DMS153 (cell line): ENCODE measurements around the gene MAN1C1.
A peak's percentile ranks its signal among the peaks of the same experiment; 100 is the strongest.

Experiments used
- DNase-seq: peaks from one replicate; lab custom pipeline; 2025; lab: John Stamatoyannopoulos, UW

Gene MAN1C1

GRCh38 chr1:25782608-25783201 is 166.1 kb downstream of the MAN1C1 start:
- peak; percentile 41 for DNase-seq

GRCh38 chr1:25784575-25785051 is 168.0 kb downstream of the MAN1C1 start:
- no peak for DNase-seq

- no peak for DNase-seq
Measured at GRCh38 chr1:25785333-25786067, 168.9 kb downstream of the MAN1C1 start.

GRCh38 chr1:25786887-25787759 is 170.5 kb downstream of the MAN1C1 start:
- no peak for DNase-seq

GRCh38 chr1:25787760-25788166 is 171.2 kb downstream of the MAN1C1 start:
- no peak for DNase-seq

GRCh38 chr1:25790472-25790871 is 173.9 kb downstream of the MAN1C1 start:
- DNase-seq = no peak

GRCh38 chr1:25792115-25792514 is 175.5 kb downstream of the MAN1C1 start:
- no peak for DNase-seq

GRCh38 chr1:25793585-25794170 is 177.1 kb downstream of the MAN1C1 start:
- no peak for DNase-seq

GRCh38 chr1:25794325-25794724 is 177.7 kb downstream of the MAN1C1 start:
- no peak for DNase-seq

GRCh38 chr1:25795211-25795610 is 178.6 kb downstream of the MAN1C1 start:
- DNase-seq = no peak

- peak; percentile 70 for DNase-seq
Measured at GRCh38 chr1:25795946-25796810, 179.6 kb downstream of the MAN1C1 start.

GRCh38 chr1:25796811-25797458 is 180.3 kb downstream of the MAN1C1 start:
- peak; percentile 77 for DNase-seq

- DNase-seq = no peak
Measured at GRCh38 chr1:25797939-25798338, 181.3 kb downstream of the MAN1C1 start.

- no peak for DNase-seq
Measured at GRCh38 chr1:25798666-25799351, 182.2 kb downstream of the MAN1C1 start.

GRCh38 chr1:25799352-25799934 is 182.9 kb downstream of the MAN1C1 start:
- DNase-seq = no peak

- DNase-seq = peak; percentile 33
Measured at GRCh38 chr1:25799935-25800702, 183.5 kb downstream of the MAN1C1 start, which contains the start of gene SELENON. SELENON (plus strand) TSS chr1:25800193; CDS start chr1:25800231, 38 bp downstream.

GRCh38 chr1:25800703-25801377 is 184.2 kb downstream of the MAN1C1 start:
- DNase-seq = no peak

- peak; percentile 38 for DNase-seq
Measured at GRCh38 chr1:25802915-25803314, 186.3 kb downstream of the MAN1C1 start.
